ENCODE data around the gene LRRC23.
"Not testable (repeated sequence)": the region's sequence is repeated elsewhere in the genome, so short reads cannot be mapped to it uniquely, and the experiment has no call there.

The LRRC23 gene

DNA sequence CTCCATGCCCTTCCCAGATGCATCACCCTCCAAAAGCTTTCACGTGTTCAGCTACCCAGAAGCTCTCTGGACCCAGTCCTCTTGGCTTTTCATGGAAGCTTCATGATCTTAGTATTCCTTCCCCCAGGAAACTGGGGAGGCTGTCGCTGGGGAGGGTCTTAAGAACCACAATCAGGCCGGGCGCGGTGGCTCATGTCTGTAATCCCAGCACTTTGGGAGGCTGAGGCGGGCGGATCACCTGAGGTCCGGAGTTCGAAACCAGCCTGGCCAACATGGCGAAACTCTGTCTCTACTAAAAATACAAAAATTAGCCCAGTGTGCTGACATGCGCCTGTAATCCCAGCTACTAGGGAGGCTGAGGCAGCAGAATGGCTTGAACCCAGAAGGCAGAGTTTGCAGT is 3.5 kb downstream of the LRRC23 start:
- DNase-seq, result not testable (repeated sequence)

DNA sequence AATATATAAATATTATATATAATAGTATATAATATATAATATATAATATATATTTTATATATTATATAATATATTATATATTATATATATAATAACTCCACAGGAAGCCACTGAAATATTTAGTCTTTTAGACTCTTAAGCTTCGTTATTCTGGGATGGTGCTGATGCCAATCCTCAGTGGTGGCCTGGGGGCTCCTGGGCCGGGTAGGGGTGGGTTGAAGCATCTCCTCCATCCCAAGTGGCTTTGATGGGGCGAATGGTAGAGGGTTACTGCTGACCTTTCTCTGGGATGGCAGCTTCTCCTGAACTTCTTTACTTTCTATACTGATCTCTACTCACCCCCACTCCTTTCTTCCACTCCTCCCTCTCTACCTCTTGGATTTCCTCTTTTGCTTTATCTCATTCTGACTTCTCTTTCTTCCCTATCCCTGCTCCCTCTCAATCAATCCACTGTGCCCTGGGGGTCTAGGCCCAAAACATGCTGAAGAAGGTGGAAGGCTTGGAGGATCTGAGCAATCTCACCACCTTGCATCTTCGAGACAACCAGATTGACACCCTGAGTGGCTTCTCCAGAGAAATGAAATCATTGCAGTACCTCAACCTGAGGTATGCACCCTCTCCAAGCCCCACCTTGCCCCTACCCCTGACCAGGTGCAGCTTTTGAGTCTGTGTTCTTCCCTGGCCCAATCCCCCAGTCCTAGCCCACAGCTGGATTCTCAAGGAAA is 5.0 kb downstream of the LRRC23 start:
- no peak for DNase-seq

DNA sequence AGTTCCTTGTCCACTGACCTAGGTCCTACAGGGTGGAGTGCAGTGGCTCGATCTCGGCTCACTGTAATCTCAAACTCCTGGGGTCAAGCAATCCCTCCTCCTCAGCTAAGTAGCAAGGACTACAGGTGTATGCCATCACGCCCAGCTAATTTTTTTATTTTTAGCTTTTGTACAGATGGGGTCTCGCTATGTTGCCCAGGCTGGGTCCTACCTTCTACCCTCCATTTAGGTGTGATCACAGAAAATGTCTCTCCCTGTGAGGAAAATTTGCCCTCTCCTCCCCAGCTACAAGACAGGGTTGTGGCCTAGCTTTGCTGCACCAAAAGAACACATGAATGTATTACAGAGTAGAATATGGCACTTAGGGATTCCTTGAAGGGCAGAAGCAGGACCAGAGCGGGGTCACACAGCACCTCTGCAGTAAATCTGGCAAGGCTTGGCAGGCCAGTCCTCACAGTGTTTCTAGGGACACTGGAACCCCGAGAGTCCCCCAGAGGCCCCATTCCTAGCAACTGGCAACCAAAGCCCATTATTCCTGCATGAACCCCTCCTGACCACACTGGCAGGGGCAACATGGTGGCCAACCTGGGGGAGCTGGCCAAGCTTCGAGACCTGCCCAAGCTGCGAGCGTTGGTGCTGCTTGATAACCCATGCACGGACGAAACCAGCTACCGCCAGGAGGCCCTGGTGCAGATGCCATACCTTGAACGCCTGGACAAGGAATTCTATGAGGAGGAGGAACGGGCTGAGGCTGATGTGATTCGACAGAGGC is 7.7 kb downstream of the LRRC23 start:
- DNase-seq, result no peak

DNA sequence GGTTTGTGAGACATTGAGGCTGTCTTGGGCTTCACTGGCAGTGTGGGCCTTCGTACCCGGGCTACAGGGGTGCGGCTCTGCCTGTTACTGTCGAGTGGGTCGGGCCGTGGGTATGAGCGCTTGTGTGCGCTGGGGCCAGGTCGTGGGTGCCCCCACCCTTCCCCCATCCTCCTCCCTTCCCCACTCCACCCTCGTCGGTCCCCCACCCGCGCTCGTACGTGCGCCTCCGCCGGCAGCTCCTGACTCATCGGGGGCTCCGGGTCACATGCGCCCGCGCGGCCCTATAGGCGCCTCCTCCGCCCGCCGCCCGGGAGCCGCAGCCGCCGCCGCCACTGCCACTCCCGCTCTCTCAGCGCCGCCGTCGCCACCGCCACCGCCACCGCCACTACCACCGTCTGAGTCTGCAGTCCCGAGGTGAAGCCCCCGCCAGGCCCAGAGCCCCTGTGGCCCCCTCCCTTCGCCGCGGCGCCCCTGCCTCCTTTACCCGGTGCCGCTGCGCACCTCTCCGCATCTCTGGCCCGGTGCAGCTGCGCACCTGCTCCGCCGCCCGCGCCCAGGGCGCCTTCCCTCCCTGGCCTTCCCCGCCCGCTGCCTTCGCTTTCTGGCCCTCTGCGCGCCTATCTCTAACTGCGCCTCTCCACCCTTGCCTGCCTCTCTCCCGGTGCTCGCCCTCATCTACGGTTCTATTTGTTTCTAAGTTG is 9.8 kb downstream of the LRRC23 start, which contains the start of gene ENO2:
Gene ENO2 (plus strand): TSS at position 335 of the 701 bp plus-strand sequence. CDS start 1,253 bp downstream, outside the sequence.
- DNase-seq, result no peak

DNA sequence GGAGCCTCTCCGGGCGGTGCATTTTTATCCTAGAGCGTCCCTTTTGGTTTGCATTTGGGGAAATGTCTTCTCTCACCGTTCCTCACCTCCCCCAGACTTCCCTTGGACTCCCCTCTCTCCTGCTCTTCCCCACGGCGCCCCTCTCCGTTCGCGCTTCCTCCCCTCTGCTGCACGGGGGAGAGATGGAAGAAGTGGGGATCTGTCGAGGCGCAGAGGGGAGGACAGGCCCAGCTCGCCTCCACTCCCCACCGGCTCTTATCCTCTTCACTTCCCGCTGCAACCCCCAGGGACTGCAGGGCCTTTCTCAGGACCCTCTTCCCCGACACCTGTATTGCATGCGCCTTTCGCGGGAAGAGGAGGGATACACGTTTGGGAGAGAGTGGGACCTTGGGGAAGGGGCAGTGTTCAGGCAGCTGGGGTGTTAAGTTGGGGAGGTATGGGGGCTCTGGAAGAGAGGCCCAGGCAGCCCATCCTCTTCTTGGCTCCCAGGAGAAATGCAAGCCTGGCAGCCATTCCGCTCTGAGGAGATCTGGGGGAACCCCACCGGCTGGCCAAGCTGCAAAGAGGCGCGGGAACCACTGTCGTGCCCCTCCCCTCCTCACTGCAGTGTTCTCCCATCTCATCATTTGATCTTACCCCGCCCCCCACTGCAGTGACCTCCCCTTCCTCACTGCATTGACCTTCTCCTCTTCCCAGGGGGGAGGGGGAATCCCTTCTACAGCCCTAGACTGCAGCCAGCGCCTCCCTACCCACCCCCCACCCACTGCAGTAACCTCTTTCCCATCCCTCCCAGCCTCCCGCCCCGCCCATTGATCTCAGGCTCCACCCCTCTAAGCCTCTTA is 10.5 kb downstream of the LRRC23 start:
- DNase-seq, result no peak

DNA sequence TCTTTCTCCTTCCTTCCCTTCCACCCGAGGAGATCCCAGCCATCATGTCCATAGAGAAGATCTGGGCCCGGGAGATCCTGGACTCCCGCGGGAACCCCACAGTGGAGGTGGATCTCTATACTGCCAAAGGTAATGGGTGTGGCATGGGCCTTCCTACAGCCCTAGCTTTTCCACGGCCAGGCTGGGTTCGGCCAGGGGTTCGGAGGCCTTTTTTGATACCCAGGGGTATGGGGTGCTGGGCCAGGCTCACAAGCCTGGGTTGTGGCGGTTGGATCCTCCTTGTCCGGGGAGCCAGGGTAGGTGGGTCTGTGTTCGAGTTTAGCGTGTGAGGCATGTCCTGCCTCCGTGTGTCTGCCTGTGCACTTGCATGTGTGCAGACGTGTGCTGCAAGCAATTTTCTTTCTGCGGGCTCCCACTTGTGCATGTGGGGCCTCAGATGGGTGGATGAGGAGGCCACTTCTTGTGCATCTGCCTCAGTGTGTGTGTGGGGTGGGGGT is 11.2 kb downstream of the LRRC23 start:
- DNase-seq, result no peak

DNA sequence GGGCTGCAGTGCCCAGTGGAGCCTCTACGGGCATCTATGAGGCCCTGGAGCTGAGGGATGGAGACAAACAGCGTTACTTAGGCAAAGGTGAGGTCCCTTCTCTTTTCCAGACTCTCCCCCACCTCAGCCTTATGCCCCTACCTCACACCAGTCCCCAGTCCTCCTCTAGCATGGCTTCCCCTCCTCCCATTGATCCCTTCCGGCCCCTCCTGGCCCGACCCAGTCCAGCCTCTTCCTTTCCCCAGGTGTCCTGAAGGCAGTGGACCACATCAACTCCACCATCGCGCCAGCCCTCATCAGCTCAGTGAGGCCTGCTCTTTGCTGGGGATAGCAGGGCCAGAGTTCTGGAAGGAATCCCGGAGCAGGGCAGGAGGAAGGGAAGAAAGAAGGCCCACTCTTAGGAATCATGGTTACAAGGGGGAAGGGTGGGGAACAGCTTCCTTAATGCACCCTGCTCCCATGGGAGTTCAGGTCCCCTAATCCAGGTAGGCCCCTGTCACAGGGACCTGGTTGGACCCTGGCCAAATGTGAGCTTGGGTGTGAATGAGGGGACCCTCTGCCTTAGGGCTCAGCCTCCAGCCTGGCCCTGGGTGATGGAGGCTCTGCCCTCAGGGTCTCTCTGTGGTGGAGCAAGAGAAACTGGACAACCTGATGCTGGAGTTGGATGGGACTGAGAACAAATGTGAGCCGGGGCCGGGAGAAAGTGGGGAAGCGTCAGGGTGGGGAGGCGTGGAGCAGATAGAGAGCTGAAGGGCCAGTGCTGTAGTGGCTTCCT is 12.0 kb downstream of the LRRC23 start:
- DNase-seq, result no peak

DNA sequence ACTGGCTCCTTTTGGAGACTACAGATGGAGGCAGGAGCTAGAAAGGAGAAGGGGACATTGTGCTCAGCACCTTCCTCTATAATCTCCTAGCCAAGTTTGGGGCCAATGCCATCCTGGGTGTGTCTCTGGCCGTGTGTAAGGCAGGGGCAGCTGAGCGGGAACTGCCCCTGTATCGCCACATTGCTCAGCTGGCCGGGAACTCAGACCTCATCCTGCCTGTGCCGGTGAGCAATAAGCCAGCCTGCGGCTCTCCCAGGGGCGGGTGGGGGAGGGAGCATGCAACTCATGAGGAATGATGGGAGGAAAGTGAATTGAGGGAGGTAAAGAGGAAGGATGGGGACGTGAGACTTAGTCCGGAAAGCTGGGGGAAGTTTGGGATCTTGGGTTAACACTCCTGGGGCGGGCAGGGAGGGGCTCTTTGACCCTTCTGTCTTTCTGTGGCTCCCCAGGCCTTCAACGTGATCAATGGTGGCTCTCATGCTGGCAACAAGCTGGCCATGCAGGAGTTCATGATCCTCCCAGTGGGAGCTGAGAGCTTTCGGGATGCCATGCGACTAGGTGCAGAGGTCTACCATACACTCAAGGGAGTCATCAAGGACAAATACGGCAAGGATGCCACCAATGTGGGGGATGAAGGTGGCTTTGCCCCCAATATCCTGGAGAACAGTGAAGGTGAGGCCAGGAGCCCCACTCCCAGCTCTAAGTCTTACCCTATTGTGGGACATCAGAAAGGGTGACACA is 13.0 kb downstream of the LRRC23 start:
- no peak for DNase-seq

DNA sequence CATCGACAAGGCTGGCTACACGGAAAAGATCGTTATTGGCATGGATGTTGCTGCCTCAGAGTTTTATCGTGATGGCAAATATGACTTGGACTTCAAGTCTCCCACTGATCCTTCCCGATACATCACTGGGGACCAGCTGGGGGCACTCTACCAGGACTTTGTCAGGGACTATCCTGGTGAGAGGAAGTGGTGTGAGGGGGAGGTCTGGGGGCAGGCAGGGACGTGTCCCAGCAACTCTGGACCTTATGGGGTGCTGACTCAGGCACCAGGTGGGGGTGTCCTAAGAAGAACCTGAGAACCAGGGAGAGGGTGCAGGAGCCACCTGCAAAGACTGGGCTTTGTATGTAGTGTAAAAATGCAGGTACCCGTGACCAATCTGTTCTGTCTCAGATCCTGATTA is 15.0 kb downstream of the LRRC23 start:
- DNase-seq, result no peak

DNA sequence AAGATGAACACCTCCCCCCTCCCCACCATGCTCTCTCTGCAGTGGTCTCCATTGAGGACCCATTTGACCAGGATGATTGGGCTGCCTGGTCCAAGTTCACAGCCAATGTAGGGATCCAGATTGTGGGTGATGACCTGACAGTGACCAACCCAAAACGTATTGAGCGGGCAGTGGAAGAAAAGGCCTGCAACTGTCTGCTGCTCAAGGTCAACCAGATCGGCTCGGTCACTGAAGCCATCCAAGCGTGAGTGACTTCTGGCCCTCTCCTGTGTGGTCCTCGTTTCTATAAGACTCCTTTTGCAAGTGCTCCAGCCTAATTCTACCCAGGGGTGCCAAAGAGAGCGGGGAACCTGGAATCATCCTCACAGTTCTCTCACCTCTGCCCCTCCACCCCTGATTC is 16.9 kb downstream of the LRRC23 start:
- no peak for DNase-seq

DNA sequence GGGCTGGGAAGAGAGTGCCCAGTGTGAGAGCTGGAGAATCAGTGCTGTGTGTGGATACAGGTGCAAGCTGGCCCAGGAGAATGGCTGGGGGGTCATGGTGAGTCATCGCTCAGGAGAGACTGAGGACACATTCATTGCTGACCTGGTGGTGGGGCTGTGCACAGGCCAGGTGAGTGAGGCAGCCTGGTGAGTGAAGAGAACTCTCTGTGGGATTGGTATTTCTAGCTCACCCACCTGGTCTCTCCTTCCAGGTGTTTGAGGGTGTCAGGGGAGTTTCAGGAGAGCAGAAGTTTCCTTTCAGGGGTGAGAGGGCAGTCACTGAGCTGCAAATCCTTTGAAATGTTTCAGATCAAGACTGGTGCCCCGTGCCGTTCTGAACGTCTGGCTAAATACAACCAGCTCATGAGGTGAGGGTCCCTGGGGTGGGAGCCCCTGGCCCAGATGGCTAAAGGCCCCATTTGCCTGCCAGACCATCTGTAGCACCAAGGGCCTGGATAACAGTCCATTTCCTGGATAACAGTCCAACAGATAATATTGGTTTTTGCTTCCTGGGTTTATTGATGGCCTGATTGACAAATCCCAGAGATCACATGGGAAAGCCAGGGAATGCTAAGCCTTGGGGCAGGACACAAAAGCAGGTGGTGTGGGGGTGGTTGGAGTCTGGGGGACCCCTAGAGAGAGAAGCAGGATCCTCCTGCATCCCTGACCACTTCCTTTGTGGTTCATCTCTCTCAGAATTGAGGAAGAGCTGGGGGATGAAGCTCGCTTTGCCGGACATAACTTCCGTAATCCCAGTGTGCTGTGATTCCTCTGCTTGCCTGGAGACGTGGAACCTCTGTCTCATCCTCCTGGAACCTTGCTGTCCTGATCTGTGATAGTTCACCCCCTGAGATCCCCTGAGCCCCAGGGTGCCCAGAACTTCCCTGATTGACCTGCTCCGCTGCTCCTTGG is 17.6 kb downstream of the LRRC23 start:
- no peak for DNase-seq

DNA sequence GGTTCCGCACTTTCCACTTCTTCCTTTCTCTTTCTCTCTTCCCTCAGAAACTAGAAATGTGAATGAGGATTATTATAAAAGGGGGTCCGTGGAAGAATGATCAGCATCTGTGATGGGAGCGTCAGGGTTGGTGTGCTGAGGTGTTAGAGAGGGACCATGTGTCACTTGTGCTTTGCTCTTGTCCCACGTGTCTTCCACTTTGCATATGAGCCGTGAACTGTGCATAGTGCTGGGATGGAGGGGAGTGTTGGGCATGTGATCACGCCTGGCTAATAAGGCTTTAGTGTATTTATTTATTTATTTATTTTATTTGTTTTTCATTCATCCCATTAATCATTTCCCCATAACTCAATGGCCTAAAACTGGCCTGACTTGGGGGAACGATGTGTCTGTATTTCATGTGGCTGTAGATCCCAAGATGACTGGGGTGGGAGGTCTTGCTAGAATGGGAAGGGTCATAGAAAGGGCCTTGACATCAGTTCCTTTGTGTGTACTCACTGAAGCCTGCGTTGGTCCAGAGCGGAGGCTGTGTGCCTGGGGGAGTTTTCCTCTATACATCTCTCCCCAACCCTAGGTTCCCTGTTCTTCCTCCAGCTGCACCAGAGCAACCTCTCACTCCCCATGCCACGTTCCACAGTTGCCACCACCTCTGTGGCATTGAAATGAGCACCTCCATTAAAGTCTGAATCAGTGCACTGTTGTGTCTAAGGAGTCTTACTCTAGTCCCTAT is 18.5 kb downstream of the LRRC23 start:
- DNase-seq, result no peak

DNA sequence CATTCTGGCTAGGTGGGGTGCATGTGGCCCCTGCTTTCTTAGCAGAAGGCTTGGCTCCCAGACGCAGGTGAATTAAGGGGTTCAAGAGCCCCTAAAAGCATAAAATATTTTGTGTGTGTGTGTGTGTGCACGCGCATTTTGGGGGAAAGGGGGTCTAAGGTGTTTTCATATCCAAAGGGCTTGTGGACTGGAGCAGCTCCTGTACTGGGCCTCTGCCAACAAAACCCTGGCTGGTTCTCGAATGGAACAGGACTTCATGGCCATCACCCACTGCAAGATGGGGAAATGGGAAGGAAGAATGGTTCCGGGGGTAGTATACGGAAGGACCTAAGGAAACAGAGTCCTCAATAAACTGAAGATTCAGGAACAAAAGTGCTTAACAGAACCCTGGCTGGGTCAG is 19.2 kb downstream of the LRRC23 start:
- no peak for DNase-seq

DNA sequence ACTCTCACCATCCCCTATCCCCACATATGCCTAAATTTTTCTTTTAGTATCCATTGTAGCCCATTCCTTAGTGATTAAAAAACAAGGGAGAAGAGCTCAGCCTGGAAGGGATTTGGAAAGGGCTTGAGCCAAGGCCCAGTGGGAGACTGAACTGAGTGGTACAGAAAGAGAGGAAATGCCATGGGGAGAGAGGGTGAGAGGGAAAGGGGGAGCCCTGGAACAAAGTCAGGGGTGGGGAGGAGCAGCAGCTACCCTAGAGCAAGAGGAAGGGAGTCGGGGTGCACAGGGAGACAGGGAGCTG is 20.6 kb downstream of the LRRC23 start:
- DNase-seq, result no peak

DNA sequence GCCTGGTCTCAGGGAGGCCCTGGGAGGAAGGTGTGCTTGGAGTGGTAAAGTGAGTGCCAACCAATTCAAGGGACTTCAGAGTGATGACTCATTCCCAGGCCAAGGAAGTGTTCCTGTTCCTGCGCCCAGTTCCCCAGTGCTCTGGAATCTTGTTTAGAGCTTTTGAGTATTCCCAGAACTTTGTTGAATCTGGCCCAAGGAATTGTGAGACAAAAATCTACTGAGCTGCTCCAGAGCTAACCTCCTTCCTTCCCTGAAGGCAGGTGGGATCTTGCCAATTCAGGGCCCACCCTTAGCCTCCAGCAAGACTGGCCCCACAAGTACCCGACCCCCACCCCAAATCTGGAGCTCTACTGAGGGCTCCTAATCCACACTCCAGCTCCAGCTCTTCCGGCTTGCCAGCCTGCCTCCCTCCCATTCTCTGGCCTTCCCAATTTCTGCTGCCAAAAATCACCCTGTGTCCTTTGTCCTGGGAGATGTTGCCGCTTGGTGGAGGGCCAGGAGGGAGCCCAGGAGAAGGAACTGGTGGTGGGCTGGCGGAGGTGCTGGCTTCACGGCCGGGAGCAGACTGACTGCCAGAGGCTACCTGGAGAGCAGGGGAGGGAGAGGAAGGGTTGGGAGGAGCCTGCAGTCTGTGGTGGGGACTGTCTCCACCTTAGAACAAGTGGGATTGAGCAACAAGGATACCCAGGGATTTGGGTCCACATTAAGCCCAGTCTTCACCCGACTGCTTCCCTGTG is 21.1 kb downstream of the LRRC23 start:
- no peak for DNase-seq

DNA sequence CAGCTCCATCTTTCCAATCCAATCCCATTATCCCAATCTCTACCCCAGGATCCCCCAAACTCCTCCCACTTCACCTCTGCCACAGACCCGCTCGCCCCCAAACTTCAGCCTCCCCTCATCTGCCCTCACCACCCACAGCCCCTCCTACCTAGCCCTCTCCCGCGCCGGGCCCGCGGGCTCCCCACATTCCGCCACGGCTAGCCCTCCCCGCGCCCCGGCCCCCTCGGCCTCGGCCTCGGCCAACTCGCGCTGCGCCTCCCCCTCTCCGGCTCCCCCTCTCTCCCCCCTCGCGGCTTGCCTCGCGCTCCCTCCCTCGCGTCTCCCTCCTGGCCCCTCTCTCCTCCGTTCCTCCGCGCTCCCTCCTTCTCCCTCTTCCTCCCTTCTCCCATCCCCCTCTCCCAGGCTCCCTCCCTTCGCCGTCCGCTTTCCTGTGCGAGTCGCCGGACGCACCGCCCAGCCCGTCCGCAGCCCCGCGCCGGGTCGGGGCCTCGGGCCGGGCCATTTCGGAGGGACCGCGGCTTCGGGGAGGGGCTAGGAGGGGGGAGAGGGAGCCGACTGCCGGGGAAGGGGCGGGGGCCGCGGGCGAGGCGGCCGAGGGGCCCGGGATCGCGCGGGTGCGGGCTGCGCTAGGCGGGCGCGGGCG is 22.9 kb downstream of the LRRC23 start, which contains the start of gene ATN1:
Gene ATN1 (plus strand): TSS at position 581 of the 643 bp plus-strand sequence. CDS start 6,043 bp downstream, outside the sequence.
- DNase-seq, result no peak

DNA sequence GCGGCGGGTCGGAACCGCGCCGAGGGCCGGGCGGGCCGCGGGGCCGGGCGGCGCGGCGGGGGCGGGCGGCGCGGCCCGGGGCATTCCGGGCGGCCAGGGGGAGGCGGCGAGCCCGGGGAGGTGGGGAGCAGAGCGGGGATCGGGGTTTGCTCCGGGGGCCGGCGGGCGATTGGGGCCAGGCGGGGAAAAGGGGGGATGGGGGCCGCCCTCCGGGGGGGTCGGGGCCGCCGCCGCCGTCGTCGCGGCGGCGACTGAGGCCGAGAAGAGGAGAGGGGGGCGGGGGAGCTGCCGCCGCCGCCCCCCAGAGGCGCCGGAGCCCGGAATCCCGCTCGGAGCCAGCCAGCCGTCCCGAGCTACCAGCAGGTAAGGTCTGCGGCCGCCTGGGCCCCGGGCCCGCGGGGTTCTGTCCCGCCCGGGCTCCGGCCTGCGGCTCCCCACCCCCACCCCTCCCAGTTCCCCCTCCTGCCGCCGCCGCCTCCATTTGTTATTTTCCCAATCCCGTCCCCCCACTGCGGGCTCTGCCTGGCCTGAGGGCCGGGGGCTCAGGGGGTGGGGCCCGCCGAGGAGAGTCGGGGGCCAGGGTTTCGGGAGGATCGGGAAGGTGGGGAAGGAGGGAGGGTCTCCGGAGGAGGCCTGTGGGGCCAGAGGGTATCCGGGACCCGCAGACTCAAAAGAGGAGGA is 23.5 kb downstream of the LRRC23 start:
- no peak for DNase-seq
